Activated CD4-positive, alpha-beta T cell treated with anti-CD3 and anti-CD28 coated beads for 24 hours (primary cell): ENCODE measurements around the gene P2RY11.

Experiments used
- DNase-seq, 2 donors: peaks; one replicate each; pipeline ENCODE4 v3.0.0-alpha.2; 2020; ENCODE audit warnings: low read depth in 2 of 2

Gene P2RY11

GRCh38 chr19:10092648-10093294, 18.7 kb upstream of the P2RY11 start:
- DNase-seq = no peak

GRCh38 chr19:10093295-10094186, 18.0 kb upstream of the P2RY11 start:
- DNase-seq = no peak

DNA sequence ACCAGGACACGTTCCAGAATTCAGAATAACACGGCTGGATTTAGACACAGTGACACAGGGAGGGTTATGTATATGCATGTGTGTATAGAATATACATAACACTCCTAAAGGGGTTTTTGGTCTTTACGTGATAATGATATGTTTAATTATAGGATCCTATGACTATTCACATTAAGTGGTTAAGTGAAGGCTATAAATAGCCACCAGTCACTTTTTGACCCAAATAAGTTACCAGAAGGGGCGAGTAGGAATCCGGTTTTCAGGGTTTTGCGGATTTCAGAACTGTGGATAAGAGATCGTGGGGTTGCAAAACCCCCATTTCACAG, 15.9 kb upstream of the P2RY11 start:
- DNase-seq = no peak

GRCh38 chr19:10095948-10096614, 15.4 kb upstream of the P2RY11 start:
- peak; percentile 80 to 81 for DNase-seq

DNA sequence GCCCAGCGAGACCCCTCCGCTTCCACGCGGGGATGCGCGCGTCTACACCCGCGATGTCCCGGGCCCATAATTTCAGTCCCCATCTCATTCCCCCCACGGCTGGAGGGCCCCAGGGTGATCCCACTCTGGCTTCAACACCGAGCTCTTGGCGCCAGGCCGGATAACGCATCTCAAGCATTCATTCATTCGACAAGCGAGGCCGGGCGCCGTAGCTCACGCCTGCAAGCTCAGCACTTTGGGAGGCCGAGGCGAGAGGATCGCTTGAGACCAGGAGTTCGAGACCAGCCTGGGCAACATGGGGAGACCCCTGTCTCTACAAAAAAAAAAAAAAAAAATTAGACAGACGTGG, 14.9 kb upstream of the P2RY11 start:
- no peak for DNase-seq

GRCh38 chr19:10100163-10100785, 11.2 kb upstream of the P2RY11 start:
- DNase-seq = no peak

- DNase-seq = no peak
These were observed 8.7 kb upstream of the P2RY11 start for GRCh38 chr19:10102787-10103236.

GRCh38 chr19:10104130-10104513, 7.4 kb upstream of the P2RY11 start:
- no peak for DNase-seq

DNA sequence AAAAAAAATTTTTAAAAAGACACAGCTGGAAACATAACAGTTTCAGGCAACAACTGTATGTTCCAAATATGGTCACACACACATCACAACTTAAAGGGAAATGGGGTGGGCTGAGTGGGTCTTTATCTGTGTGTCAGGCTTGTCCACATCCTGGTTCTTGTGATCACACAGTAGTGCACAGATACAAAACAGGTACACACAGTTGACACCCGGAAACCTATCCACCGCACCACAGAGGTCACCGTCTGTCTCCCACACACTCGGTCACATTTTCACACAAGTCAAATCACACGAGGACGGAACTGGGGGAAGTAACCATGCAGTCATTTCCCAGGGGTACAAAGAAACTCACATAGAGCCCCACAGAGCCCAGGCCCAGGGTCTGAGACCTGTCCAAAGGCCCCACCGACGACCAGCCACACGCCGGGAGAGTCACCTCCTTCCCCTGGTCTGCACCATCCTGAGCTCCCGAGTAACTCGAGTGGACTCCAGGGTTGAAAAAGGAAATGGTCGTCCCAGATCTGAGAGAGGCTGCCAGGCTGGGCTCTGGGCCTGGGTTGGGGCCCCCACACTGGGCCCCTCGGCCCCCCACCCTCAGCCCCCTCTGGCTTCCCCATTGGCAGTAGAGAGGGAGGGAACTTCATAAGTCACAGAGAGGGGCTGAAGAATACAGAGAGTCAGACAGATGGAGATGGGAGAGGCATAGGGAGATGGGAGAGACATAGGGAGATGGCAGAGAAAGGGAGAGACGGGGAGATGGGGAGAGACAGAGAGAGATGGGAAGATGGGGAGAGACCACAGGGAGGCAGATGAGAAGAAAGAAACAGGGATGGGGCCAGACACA, 6.6 kb upstream of the P2RY11 start:
- DNase-seq = peak in 1 of 2 donors; percentile 64

DNA sequence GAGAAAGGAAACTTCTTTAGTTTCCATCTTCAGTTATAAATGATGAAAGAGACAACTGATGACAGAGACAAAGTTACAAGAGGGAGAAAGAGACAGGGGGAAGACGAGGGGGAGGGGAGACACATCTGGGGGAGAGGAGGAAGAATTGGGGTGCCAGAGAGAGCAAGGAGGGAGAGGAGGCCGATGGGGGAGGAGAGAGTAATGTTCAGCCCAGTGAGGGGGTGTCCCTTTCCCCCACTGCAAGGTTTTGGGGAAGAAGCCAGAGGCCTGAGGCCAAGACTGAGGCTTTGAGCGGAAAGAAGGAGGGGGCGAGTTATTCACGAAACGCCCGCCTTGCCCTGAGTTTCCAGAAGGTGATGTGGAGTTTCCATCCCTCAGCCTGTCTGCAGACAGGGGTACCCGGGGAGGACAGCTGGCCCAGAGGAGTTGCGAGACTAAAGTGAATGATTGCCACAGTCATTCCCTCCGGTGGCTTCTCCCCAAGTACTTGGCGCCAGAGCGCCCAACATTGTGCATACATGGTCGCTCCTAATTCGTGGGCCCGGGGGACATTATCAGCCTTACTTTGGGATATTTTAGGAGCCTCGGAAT, 5.9 kb upstream of the P2RY11 start:
- peak; percentile 74 to 75 for DNase-seq

DNA sequence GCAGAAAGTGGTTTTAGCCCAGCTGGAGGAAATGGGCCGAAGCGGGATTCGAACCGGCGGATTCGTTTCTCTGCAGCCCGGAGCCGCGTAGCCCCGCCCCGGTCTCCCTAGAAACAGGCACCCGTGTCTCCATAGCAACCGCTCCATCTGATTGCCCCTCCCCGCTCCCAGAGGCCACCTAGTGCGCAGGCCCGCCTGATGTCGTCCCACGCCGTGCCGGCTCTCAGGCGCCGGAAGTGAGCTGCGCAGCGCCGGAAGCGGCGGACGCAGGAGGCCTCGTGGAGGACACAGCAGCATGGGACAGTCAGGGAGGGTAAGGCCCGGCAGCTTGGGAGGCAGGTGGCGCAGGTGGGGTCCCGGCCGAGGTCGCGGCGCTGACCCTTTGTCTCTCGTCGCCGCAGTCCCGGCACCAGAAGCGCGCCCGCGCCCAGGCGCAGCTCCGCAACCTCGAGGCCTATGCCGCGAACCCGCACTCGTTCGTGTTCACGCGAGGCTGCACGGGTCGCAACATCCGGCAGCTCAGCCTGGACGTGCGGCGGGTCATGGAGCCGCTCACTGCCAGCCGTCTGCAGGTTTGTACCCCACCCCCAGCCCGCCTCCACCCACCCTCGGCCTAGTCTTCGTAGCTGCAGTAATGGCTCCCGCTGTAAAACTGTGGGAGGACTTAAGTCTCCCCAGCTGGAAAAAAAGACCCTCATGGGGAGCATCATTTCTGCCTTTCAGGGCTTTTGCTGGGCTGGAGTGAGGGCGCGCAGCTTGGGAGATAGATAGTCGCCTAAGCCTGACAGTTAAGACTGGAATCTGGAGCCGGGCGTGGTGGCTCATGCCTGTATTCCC, 5.2 kb upstream of the P2RY11 start, which contains the start of gene PPAN:
PPAN (plus strand) TSS at position 263 of the 837 bp plus-strand sequence; CDS start at position 296, 33 bp downstream.
- peak; percentile 95 to 98 for DNase-seq

- no peak for DNase-seq
These were observed 4.2 kb upstream of the P2RY11 start for GRCh38 chr19:10107254-10107653.

- DNase-seq = no peak
These were observed 3.6 kb upstream of the P2RY11 start for GRCh38 chr19:10107817-10108367.

DNA sequence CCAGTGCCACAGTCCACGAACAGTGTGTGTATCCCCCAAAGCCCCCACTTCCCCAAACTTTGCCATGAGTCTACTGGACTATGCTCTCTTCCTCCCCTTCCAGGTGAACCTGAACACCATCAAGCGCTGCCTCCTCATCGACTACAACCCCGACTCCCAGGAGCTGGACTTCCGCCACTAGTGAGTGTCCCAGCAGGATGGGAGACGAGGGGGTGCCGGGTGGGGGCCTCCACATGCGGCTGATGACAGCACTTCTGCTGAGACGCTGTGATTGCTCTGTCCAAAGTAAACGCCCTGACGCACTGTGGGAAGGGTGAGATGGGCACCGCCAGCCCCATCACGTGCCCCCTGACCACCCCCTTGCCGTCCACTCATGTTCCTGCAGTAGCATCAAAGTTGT, 2.0 kb upstream of the P2RY11 start:
- no peak for DNase-seq

DNA sequence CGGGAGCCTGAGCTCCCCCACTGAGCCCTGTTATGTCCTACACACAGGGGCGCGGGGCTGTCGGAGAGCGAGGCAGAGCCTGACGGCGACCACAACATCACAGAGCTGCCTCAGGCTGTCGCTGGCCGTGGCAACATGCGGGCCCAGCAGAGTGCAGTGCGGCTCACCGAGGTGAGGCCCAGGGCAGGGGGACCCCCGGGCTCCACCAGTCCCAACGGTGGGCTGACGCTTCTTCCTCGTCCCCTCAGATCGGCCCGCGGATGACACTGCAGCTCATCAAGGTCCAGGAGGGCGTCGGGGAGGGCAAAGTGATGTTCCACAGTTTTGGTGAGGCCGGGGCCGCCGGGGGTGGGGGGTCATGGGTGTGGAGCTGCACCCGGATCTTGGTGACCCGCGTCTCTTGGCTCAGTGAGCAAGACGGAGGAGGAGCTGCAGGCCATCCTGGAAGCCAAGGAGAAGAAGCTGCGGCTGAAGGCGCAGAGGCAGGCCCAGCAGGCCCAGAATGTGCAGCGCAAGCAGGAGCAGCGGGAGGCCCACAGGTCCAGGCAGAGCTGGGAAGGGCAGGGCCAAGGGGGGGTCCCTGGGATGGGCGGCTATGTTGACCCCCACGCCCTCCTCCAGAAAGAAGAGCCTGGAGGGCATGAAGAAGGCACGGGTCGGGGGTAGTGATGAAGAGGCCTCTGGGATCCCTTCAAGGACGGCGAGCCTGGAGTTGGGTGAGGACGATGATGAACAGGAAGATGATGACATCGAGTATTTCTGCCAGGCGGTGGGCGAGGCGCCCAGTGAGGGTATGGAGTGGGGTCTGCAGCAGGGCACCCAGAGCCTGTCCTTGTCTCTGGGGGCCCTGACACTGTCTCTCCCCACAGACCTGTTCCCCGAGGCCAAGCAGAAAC, 1.2 kb upstream of the P2RY11 start:
- DNase-seq = no peak

DNA sequence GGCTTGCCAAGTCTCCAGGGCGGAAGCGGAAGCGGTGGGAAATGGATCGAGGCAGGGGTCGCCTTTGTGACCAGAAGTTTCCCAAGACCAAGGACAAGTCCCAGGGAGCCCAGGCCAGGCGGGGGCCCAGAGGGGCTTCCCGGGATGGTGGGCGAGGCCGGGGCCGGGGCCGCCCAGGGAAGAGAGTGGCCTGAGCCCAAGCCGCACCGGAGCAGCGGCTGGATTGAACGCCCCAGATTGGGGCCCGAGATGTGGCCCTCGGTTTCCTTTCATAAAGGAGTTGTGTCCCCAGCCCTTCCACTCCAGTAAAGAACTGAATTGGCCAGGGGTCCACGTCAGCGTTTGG, 548 bp upstream of the P2RY11 start:
- no peak for DNase-seq

- no peak for DNase-seq
These were observed 706 bp downstream of the P2RY11 start for GRCh38 chr19:10112037-10112761.
